PFSK-1 (cell line): ENCODE data around the gene ZCWPW2.

Experiments used
- POLR2AphosphoS5 ChIP-seq: IDR thresholded peaks from 2 replicates; pipeline ENCODE4 v1.6.1; 2012; ENCODE audit warnings: low read depth, mild to moderate bottlenecking, control low read depth, low read length, moderate library complexity
- REST ChIP-seq, 2 experiments: IDR thresholded peaks; 2 replicates each; pipeline versions ENCODE4 v1.6.1 to v1.8.0; 2011 to 2012; ENCODE audit warnings: low read depth in 2 of 2, low read length in 2 of 2, control low read depth in 1 of 2, inconsistent platforms in 1 of 2, mild to moderate bottlenecking in 1 of 2, moderate library complexity in 1 of 2; ENCODE audit not compliant: insufficient read depth in 1 of 2

- TF ChIP-seq REST (IDR thresholded peaks at IDR 0.05; ENCODE audit: insufficient read depth in 1 of 2, low read depth in 2 of 2, low read length in 2 of 2) (no peak), POLR2AphosphoS5 (no peak)
These were observed 50.7 kb downstream of the ZCWPW2 start for GRCh38 chr3:28399206-28399605.
